SIG-M5 treated with dmso at 0.1 percent for 504 hours (cell line): ENCODE measurements around the gene PUM1.
"Not testable (repeated sequence)": the region's sequence is repeated elsewhere in the genome, so short reads cannot be mapped to it uniquely, and the experiment has no call there.

Experiments
- DNase-seq: peaks from one replicate; lab custom pipeline; 2025; ENCODE audit not compliant: unreplicated experiment; lab: John Stamatoyannopoulos, UW

The PUM1 gene

GRCh38 chr1:30966690-30967369 lies 98.7 kb downstream of the PUM1 start:
- DNase-seq = no peak

- no peak for DNase-seq
Measured at GRCh38 chr1:30965924-30966599, 99.5 kb downstream of the PUM1 start.

- DNase-seq = no peak
Measured at GRCh38 chr1:30964706-30965105, 100.8 kb downstream of the PUM1 start.

GRCh38 chr1:30962609-30963508 lies 102.7 kb downstream of the PUM1 start:
- no peak for DNase-seq

- DNase-seq = no peak
Measured at GRCh38 chr1:30957560-30958222, 107.8 kb downstream of the PUM1 start.

GRCh38 chr1:30955448-30956015 lies 110.0 kb downstream of the PUM1 start:
- DNase-seq = no peak

- DNase-seq = no peak
Measured at GRCh38 chr1:30953685-30954084, 111.8 kb downstream of the PUM1 start.

GRCh38 chr1:30952098-30952497 lies 113.4 kb downstream of the PUM1 start:
- no peak for DNase-seq

GRCh38 chr1:30950700-30951099 lies 114.8 kb downstream of the PUM1 start:
- DNase-seq = no peak

- no peak for DNase-seq
Measured at GRCh38 chr1:30950053-30950452, 115.5 kb downstream of the PUM1 start.

GRCh38 chr1:30949487-30949838 lies 116.1 kb downstream of the PUM1 start:
- DNase-seq = not testable (repeated sequence)

GRCh38 chr1:30948813-30949486 lies 116.6 kb downstream of the PUM1 start:
- not testable (repeated sequence) for DNase-seq

GRCh38 chr1:30948278-30948677 lies 117.2 kb downstream of the PUM1 start:
- no peak for DNase-seq

GRCh38 chr1:30947212-30947611 lies 118.3 kb downstream of the PUM1 start:
- DNase-seq = no peak

- no peak for DNase-seq
Measured at GRCh38 chr1:30942326-30942963, 123.1 kb downstream of the PUM1 start.

- DNase-seq = no peak
Measured at GRCh38 chr1:30940541-30940940, 125.0 kb downstream of the PUM1 start.

GRCh38 chr1:30936541-30937171 lies 128.9 kb downstream of the PUM1 start:
- DNase-seq = no peak

- DNase-seq = not testable (repeated sequence)
Measured at GRCh38 chr1:30935758-30936157, 129.8 kb downstream of the PUM1 start.

- DNase-seq = no peak
Measured at GRCh38 chr1:30934613-30935012, 130.9 kb downstream of the PUM1 start.
